ENCODE data around the gene RABGAP1L.
"Not testable (repeated sequence)": the region's sequence is repeated elsewhere in the genome, so short reads cannot be mapped to it uniquely, and the experiment has no call there.

RABGAP1L gene

DNA sequence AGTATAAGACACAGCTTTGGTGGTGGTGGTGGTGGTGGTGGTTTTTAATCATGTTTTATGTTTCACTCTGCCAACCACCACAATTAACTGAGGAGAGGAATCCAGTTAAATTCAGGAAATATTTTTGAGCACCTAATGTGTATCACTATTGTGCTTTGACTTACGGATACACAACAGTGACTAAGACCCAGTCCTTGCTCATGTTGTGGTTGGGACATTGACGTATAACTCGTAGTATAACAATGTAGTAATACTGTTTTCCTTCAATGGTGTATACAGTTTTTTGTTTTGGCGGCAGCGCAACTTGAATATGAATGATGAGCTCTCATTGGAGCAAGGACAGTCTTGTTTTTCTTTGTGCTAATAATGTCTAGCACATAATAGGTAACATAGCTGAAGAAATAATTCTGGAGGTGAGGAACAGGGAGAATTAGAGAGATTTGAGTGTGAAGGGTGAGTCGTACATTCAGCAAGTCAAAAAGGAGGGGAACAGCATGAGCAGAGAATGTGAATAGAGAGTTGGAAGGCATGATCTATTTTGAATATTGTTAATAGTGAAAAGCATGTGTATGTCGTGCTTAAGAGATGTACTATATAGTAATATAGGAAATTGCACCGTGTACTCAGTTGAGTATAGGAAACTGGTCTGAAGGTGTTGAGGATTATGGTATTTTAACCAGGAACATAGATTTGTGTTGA, 845.9 kb downstream of the RABGAP1L start:
- no peak for DNase-seq (ENCODE audit: low read depth in 4 of 4, low spot score in 1 of 4)

DNA sequence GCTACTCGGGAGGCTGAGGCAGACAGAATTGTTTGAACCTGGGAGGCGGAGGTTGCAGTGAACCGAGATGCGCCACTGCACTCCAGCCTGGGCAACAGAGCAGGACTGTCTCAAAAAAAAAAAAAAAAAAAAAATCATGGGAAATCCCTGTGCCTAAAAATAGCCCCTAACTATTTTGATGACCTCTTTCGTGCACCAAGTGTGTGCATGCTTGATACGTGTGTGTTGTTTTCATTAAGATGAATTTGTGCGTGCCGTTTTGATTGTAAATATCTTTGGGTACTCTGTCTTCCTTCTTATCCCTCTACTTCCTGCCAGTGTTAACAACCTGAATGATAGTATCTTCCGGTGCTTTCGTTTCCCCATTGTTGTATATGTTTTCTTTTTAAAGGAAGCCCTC, 850.2 kb downstream of the RABGAP1L start:
- DNase-seq (ENCODE audit: low read depth in 4 of 4, low spot score in 1 of 4): no peak

DNA sequence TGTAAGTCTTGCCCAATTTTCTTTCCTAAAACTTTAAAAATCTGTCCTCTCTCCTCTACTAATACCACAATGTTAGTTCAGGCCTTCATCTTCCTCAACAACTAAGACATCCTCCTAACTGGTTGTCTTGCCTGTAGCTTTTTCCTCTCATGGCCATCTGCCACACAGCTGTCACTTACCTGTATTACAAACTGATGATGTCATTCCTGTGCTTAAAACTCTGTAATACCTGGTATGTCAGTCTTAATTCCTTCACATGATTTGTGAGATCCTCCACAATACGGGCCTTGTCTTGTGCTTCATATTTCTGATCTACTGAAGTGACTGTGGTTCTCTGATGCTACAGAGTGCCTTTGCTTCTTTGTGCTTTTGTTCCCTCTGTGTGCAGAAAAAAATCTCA, 854.1 kb downstream of the RABGAP1L start:
- DNase-seq (ENCODE audit: low read depth in 4 of 4, low spot score in 1 of 4): no peak

DNA sequence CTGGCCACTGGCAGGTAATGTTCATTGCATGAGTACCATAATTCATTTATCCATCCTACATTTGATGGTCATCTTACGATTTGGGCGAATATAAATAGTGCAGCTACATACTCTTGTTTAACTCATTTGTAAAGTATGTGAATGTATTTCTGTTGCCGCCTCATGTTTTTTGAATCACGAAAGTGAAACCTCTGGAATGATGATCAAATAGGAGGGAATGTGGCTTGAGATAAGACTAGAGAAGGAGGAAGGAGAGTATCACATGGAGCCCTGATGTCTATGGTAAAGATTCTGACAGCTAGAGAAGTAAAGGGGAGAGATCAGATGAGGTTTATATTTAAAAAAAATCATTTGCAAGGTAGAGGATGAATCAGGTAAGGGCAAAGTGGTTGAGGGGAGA, 855.9 kb downstream of the RABGAP1L start:
- DNase-seq (ENCODE audit: low read depth in 4 of 4, low spot score in 1 of 4): no peak

DNA sequence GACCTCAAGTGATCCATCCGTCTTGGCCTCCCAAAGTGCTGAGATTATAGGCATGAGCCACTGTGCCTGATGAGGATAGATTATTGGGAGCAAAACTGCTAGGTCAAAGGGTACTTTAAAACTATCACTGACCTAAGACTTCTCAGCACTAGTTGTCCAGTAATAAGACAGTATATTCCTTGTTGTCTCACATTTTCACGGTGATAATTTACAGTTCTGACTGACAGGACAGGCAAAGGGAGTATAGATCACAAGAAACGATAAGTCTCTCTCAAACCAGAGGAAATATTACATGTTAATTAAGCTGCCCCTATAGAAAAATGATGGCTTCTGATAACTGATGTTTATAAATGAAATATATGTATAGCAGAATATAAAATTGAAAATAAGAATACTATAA, 860.2 kb downstream of the RABGAP1L start:
- DNase-seq (ENCODE audit: low read depth in 4 of 4, low spot score in 1 of 4): no peak

DNA sequence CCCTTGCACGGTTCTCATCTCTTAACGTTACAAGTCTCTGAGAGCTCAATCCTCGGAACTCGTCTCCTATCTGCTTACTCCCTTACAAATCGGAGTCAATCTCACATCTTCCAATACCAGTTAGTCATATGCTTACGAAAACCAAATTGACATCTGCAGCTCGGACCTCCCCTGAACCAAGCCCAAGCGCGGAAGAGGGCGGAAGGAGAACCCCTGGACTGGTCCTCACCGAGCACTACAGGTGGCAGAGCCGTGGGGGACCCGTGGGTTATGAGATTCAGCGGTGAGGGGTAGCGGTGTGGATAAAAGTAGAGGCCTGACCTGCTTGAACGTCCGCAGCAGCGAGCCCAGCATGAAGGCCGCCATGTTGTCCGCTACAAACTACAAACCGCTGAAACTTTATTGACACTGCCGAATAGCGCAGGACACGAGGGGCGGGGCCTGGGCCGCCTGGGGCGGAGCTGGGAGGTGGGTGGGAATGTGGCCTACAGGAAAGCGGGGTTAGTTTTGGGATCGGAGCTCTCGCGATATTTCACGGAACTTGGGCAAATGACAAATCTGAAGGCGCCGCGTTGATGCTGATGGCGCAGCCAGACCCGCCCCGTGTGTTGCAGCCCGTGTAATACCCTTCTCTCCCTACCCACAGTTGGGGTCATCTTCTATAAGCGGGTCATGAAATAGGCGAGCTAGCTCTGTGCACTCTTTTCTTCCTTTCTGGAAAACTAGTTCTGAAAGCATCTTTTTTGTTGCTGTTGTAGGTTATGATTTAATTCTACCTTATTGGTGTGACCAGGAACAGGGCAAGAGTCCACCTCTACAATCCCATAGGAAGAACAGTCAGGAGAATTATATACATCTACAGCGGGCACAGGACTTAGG, 864.0 kb downstream of the RABGAP1L start, which contains the start of gene MRPS14:
MRPS14 (minus strand) TSS at position 383 of the 879 bp plus-strand sequence; CDS start at position 366, 17 bp downstream.
- DNase-seq (ENCODE audit: low read depth in 4 of 4, low spot score in 1 of 4): peak; percentile 88 to 98 (median 98)

DNA sequence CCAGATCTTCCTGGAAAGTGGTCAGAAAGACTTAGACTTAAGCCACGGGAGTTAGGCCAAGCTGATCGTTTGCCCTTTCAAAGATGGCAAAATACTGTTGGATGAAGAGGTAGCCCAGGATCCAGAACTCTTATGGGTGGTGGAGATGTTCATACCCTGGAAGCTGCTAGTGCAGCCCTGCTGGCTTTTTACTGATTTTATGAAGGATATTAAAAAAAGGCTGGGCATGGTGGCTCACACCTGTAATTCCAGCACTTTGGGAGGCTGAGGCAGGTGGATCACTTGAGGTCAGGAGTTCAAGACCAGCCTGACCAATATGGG, 864.6 kb downstream of the RABGAP1L start:
- DNase-seq (ENCODE audit: low read depth in 4 of 4, low spot score in 1 of 4): not testable (repeated sequence)

DNA sequence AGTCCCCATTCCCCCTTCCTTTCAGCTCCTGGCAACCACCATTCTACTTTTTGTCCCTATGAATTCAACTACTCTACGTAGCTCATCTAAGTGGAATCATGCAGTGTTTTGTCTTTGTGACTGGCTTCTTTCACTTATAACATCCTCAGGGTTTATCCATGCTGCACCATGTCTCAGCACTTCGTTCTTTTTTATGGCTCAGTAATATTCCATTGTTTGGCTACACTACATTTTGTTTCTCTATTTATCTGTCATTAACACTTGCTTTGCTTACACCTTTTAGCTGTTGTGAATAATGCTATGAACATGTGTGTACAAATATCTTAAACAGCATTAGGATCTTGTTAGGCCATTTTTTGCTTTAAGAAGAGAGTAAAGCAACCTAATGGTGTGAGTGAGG, 865.5 kb downstream of the RABGAP1L start:
- DNase-seq (ENCODE audit: low read depth in 4 of 4, low spot score in 1 of 4): no peak

DNA sequence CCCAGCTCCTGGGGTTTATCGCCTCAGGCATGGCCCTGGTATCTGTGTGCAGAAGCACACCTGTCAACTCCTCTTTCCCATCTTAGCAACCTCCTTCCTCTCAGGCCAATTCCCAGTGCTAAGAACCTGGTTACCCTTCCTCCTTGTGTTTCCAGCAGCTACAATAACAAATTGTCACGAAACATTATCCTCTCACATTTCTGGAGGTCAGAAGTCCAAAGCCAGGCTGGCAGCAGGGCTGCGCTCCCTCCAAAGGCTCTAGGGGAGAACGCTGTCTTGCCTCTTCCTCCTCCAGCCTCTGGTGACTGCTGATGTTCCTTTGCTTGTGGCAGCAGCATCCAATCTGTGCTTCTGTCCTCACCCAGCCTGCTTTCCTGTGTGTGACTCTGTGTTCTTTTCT, 874.6 kb downstream of the RABGAP1L start:
- DNase-seq (ENCODE audit: low read depth in 4 of 4, low spot score in 1 of 4): no peak

DNA sequence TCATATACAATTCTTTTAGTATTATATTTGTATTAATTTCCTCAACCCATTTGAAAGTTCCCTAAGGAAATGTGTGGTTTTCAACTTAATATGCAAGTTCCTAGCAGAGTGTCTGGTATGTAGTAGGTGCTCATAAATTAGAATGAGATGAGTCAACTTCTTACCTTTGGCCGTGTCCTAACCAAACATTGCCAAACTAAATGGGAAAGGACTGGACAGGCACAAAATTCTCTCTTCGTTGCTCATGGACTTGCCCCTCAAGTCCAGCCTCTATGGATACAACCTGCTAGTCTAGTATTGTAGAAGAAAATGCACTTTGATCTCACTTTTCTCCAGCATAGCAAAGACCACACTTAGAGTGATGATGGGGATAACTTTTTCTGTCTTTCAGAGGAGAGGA, 875.5 kb downstream of the RABGAP1L start:
- no peak for DNase-seq (ENCODE audit: low read depth in 4 of 4, low spot score in 1 of 4)

DNA sequence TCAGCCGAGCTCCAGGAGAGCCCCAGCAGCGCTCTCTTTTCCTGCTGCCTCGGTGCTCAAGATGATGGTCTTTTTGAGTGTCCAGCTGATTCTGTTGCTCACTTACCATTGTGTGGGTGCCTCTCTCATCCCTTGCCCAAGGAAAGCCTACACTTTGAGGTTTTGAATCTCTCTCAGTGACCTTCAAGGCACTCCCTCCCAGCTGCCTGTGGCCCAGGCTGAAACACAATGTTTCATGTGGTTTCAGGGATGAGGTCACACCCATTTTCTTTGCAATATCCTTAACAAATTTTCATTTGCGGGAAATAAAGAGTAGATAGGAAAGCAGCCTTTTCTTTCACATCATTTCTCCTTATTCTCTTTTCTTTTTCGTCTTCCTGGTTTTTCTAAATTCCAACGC, 876.5 kb downstream of the RABGAP1L start:
- no peak for DNase-seq (ENCODE audit: low read depth in 4 of 4, low spot score in 1 of 4)

DNA sequence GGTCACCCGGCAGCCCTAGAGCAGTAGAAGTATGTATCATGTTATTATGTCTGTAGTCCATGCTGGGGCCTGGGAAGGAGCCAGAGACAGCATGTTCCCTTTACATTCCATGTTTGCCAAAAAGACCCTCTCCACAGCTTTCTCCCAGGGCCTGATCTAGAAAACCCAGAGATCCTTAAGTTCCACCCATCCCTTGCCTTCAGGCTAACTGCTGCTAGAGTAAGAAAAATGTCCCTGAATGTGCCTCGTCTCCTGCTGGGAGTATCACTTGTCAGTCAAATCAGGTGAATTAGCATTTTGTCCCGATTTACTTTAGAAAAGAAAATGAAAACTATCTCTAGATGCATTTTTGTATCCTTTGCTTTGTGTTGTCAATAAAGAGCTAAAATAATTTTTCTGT, 877.2 kb downstream of the RABGAP1L start:
- no peak for DNase-seq (ENCODE audit: low read depth in 4 of 4, low spot score in 1 of 4)

DNA sequence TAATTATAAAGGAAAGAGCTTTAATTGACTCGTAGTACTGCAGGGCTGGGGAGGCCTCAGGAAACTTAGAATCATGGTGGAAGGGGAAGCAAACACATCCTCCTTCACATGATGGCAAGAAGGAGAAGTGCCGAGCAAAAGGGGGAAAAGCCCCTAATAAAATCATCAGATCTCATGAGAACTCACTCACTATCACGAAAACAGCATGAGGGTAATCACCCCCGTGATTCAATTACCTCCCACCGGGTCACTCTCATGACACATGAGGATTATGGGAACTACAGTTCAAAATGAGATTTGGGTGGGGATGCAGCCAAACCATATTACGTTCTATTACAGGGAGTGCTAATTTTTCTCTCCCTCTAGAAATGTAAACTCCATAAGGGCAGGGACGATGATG, 878.1 kb downstream of the RABGAP1L start:
- DNase-seq (ENCODE audit: low read depth in 4 of 4, low spot score in 1 of 4): no peak

DNA sequence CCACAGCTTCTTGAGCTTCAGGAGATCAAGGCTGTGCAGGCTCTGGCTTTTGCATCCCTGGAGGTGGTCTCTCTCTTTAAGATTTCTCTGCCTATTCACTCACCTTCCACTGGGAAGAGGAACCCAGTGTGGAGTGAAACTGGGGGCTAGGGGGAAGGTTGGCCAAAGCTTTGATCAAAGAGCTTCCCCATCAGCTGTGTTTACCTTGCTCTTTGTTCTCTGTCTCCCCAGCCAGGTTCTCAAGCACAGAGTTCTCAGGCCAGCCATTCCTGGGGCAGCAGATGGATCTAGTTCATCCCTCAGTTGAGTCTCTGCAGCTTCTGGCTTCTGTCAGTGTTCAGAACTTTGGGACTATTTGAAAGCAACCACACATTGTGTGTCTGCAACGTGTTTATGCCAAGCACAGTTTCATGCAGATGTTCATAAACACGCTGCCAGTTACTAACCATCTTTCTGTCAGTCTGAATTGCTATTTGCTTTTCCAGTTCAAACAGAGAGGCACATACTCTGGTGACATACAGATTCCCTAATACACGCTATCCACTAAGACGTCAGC, 881.1 kb downstream of the RABGAP1L start:
- DNase-seq (ENCODE audit: low read depth in 4 of 4, low spot score in 1 of 4): no peak

DNA sequence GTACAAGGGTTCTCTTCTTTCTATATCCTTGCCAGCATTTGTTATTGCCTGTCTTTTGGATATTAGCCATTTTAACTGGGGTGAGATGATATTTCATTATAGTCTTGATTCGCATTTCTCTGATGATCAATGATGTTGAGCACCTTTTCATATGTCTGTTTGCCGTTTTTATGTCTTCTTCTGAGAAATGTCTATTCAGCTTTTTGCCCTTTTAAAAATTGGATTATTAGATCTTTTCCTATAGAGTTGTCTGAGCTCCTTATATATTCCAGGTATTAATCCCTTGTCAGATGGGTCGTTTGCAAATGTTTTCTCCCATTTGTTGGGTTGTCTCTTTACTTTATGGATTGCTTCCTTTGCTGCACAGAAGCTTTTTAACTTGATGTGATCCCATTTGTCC, 883.3 kb downstream of the RABGAP1L start:
- no peak for DNase-seq (ENCODE audit: low read depth in 4 of 4, low spot score in 1 of 4)

DNA sequence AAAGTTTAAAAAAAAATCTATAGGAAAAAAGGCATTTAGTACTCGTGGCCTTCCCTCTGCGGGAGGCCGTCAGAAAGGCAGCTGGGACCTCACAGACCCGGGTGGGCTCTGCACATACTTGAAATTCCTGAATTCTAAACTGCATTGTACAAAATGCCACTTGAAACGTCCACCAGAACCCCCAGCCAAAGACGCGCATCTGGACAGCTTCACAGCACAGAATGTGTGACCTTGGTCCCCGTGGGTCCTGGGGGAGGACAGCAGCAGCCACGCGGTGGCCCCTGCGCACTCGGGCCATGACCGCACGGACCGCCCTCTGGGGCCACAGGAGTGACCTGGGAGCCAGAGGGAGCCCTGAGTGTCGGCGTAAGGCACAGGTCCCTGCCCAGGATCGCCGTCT, 884.5 kb downstream of the RABGAP1L start:
- DNase-seq (ENCODE audit: low read depth in 4 of 4, low spot score in 1 of 4): no peak

DNA sequence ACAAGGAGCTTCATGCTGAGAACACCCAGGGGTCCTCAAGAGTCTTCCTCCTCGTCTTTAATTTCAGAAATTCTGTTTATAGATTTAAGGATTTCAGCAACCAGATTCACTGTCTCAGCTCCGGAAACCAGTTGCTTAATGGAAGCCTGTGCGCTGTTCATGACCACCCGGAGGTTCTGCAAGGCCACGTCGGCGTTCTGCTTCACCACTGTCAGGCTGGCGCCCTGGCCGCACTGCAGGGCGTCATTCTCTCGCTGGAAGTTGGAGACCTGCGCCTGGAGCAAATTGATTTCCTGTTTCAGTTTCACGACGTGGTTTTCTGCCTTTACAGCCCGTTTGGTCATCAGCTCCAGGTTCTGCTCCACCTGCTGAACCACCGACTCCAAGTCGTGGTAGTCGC, 885.3 kb downstream of the RABGAP1L start:
- not testable (repeated sequence) for DNase-seq (ENCODE audit: low read depth in 4 of 4, low spot score in 1 of 4)

Data from stimulated activated CD4-positive, alpha-beta T cell treated with anti-CD3 and anti-CD28 coated beads, Interleukin-1b, Interleukin-23, amount 100 ng/mL, for 24 hours (primary cell).